H1 (cell line): ENCODE data around the gene RAPGEF5. TPM values are rescaled to one million over a fixed set of nuclear protein-coding genes. Genes with fewer than 3 reads are reported as not detected.

ENCODE experiments used
- CTCF ChIA-PET: fragments of 300-600 bp; sonication (Branson Sonifier 250); formaldehyde crosslinking; loops from one replicate; lab custom pipeline; 2021; ENCODE audit not compliant: partially characterized antibody; lab: Charles Lee
- POLR2A ChIA-PET: fragments of 300-600 bp; sonication (Branson Sonifier 250); formaldehyde crosslinking; loops from one replicate; lab custom pipeline; 2021; ENCODE audit warnings: inconsistent platforms; ENCODE audit not compliant: partially characterized antibody; lab: Charles Lee
- DNase-seq, 2 experiments: peaks; one replicate each; pipeline versions ENCODE4 v3.0.0 to v3.0.0-alpha.2; 2010 to 2022; ENCODE audit warnings: low spot score in 2 of 2, low read depth in 1 of 2, mixed read lengths in 1 of 2
- FAIRE-seq: peaks from 2 replicates; lab custom pipeline; 2011; peaks lifted over from hg19 to GRCh38; lab: Jason Lieb, UNC
- H2AFZ ChIP-seq: 2 replicates; pipeline ENCODE4 v1.8.1; 2012; ENCODE audit warnings: low read length, inconsistent platforms
- H2AK5ac ChIP-seq: 2 replicates; pipeline ENCODE4 v1.6.1; 2013; ENCODE audit warnings: low read depth, low read length
- H2BK120ac ChIP-seq: replicated peaks from 2 replicates; pipeline ENCODE3; 2013; ENCODE audit warnings: low read depth, low read length, inconsistent platforms
- H2BK12ac ChIP-seq: 2 replicates; pipeline ENCODE4 v1.6.1; 2013; ENCODE audit warnings: low read depth, low read length
- H2BK15ac ChIP-seq: 2 replicates; pipeline ENCODE4 v1.6.1; 2013; ENCODE audit warnings: low read length
- H2BK20ac ChIP-seq: 2 replicates; pipeline ENCODE4 v1.6.1; 2013; ENCODE audit warnings: low read length
- H2BK5ac ChIP-seq: 2 replicates; pipeline ENCODE4 v1.6.1; 2013; ENCODE audit warnings: low read depth, low read length
- H3K14ac ChIP-seq: 2 replicates; pipeline ENCODE4 v1.6.1; 2013; ENCODE audit warnings: inconsistent platforms; ENCODE audit not compliant: insufficient read length
- H3K18ac ChIP-seq: 2 replicates; pipeline ENCODE4 v1.6.1; 2013; ENCODE audit warnings: low read length; ENCODE audit errors: extremely low read depth
- H3K23ac ChIP-seq: 2 replicates; pipeline ENCODE4 v1.6.1; 2013; ENCODE audit warnings: inconsistent platforms; ENCODE audit not compliant: insufficient read length
- H3K23me2 ChIP-seq: 2 replicates; pipeline ENCODE4 v1.6.1; 2013; ENCODE audit warnings: low read depth, low read length
- H3K27ac ChIP-seq: 2 replicates; pipeline ENCODE4 v1.6.1; 2011; ENCODE audit warnings: low read depth, low read length, inconsistent platforms
- H3K27me3 ChIP-seq, 4 experiments: replicated peaks in 1 of 4; 1 replicate in 1 of 4; 2 replicates in 3 of 4; pipeline versions ENCODE4 v1.6.1 to v1.8.1; 2011 to 2013; ENCODE audit warnings: low read length in 3 of 4, mild to moderate bottlenecking in 3 of 4, inconsistent platforms in 2 of 4, mixed read lengths in 2 of 4, moderate library complexity in 1 of 4; ENCODE audit not compliant: control insufficient read depth in 3 of 4, insufficient read depth in 3 of 4; ENCODE audit errors: extremely low read depth in 1 of 4
- H3K36me3 ChIP-seq, 4 experiments: 2 replicates each; pipeline versions ENCODE4 v1.6.1 to v1.8.1; 2011 to 2013; ENCODE audit warnings: mild to moderate bottlenecking in 4 of 4, low read length in 3 of 4, moderate library complexity in 2 of 4, control low read depth in 1 of 4, inconsistent platforms in 1 of 4; ENCODE audit not compliant: insufficient read depth in 4 of 4, control insufficient read depth in 2 of 4
- H3K4ac ChIP-seq: replicated peaks from 2 replicates; pipeline ENCODE3; 2013; ENCODE audit warnings: low read length, low read depth, mixed read lengths, inconsistent platforms; ENCODE audit not compliant: insufficient read length
- H3K4me1 ChIP-seq, 4 experiments: replicated peaks in 1 of 4; 1 replicate in 1 of 4; 2 replicates in 3 of 4; pipeline versions ENCODE4 v1.6.1 to v1.8.1; 2011 to 2013; ENCODE audit warnings: low read length in 3 of 4, inconsistent platforms in 2 of 4, mixed read lengths in 1 of 4; ENCODE audit not compliant: insufficient read depth in 4 of 4, control insufficient read depth in 3 of 4
- H3K4me2 ChIP-seq, 2 experiments: 2 replicates each; pipeline versions ENCODE4 v1.6.1 to v1.8.1; 2011 to 2013; ENCODE audit warnings: low read depth in 2 of 2, low read length in 2 of 2, control low read depth in 1 of 2, inconsistent platforms in 1 of 2, mild to moderate bottlenecking in 1 of 2; ENCODE audit not compliant: insufficient read depth in 1 of 2
- H3K4me3 ChIP-seq, 4 experiments: fragments of 200-600, 300-600 bp in 1 of 4; sonication (generic), shearing (Covaris generic), sonication (Bioruptor Twin) in 1 of 4; 2 replicates each; pipeline versions ENCODE4 v1.5.1 to v1.8.1; 2011 to 2016; ENCODE audit warnings: low read length in 4 of 4, low read depth in 3 of 4, control low read depth in 2 of 4, inconsistent platforms in 2 of 4, mild to moderate bottlenecking in 2 of 4, mixed read lengths in 1 of 4, moderate library complexity in 1 of 4; ENCODE audit not compliant: insufficient read depth in 2 of 4; ENCODE audit errors: extremely low read depth in 1 of 4
- H3K56ac ChIP-seq: replicated peaks from 2 replicates; pipeline ENCODE3; 2013; ENCODE audit warnings: low read depth, mild to moderate bottlenecking, mixed read lengths, low read length, inconsistent platforms; ENCODE audit not compliant: insufficient read length
- H3K79me1 ChIP-seq: 2 replicates; pipeline ENCODE4 v1.6.1; 2013; ENCODE audit warnings: low read depth, low read length, control low read depth
- H3K79me2 ChIP-seq, 2 experiments: 2 replicates each; pipeline versions ENCODE4 v1.6.1 to v1.8.1; 2012 to 2013; ENCODE audit warnings: low read length in 2 of 2, mild to moderate bottlenecking in 2 of 2, inconsistent platforms in 1 of 2; ENCODE audit not compliant: insufficient read depth in 2 of 2, control insufficient read depth in 1 of 2
- H3K9ac ChIP-seq, 4 experiments: replicated peaks in 1 of 4; 1 replicate in 1 of 4; 2 replicates in 3 of 4; pipeline versions ENCODE4 v1.6.1 to v1.8.1; 2011 to 2013; ENCODE audit warnings: low read depth in 3 of 4, low read length in 3 of 4, control low read depth in 2 of 4, mild to moderate bottlenecking in 2 of 4, moderate library complexity in 2 of 4, inconsistent platforms in 1 of 4; ENCODE audit errors: extremely low read depth in 1 of 4
- H3K9me3 ChIP-seq, 2 experiments: 2 replicates each; pipeline versions ENCODE4 v1.6.1 to v1.8.1; 2012 to 2013; ENCODE audit warnings: mild to moderate bottlenecking in 2 of 2, moderate library complexity in 2 of 2, control low read depth in 1 of 2, inconsistent platforms in 1 of 2, low read depth in 1 of 2, low read length in 1 of 2, mixed read lengths in 1 of 2; ENCODE audit not compliant: insufficient read depth in 2 of 2
- H4K20me1 ChIP-seq, 2 experiments: replicated peaks in 1 of 2; 2 replicates each; pipeline versions ENCODE3 to v1.8.1; 2011 to 2013; ENCODE audit warnings: inconsistent platforms in 2 of 2, low read length in 2 of 2, mild to moderate bottlenecking in 1 of 2; ENCODE audit not compliant: insufficient read depth in 2 of 2, control insufficient read depth in 1 of 2
- H4K5ac ChIP-seq: 2 replicates; pipeline ENCODE4 v1.6.1; 2013; ENCODE audit warnings: low read length, low read depth, mixed read lengths, inconsistent platforms; ENCODE audit not compliant: insufficient read length
- H4K8ac ChIP-seq: 2 replicates; pipeline ENCODE4 v1.8.0; 2013; ENCODE audit warnings: mild to moderate bottlenecking, moderate library complexity, low read length, inconsistent platforms; ENCODE audit not compliant: insufficient read depth; ENCODE audit errors: extremely low read depth
- H4K91ac ChIP-seq: replicated peaks from 2 replicates; pipeline ENCODE3; 2013; ENCODE audit warnings: low read length, mixed read lengths, inconsistent platforms; ENCODE audit not compliant: insufficient read length
- ASH2L ChIP-seq: fragments of 200-600, 300-600 bp; sonication (generic); IDR thresholded peaks from one replicate; pipeline ENCODE4 v1.7.1; 2017; ENCODE audit warnings: low read length
- MAFK ChIP-seq: IDR thresholded peaks from 2 replicates; pipeline ENCODE4 v1.6.1; 2012; ENCODE audit warnings: low read depth, mild to moderate bottlenecking, improper control_type of control experiment, low read length
- NRF1 ChIP-seq: IDR thresholded peaks from 2 replicates; pipeline ENCODE4 v1.6.1; 2011; ENCODE audit warnings: mild to moderate bottlenecking, low read depth, low read length, improper control_type of control experiment
- WGBS, 2 experiments: shearing (Covaris generic) in 1 of 2; methylation state at CpG; one replicate each; pipeline versions ENCODE4 v1.1.6 to v1.1.7; 2013 to 2015; ENCODE audit warnings: low lambda C conversion rate in 2 of 2, mixed read lengths in 2 of 2, inconsistent platforms in 1 of 2, low coverage in 1 of 2, missing lambda C conversion rate in 1 of 2; ENCODE audit not compliant: insufficient replicate concordance in 2 of 2, insufficient coverage in 1 of 2, insufficient read length in 1 of 2; ENCODE audit errors: extremely low coverage in 1 of 2, missing lambda C conversion rate in 1 of 2; 5-methylcytosine and 5-hydroxymethylcytosine counted together
- polyA plus RNA-seq, 7 experiments: library from polyadenylated mRNA; depleted of rRNA in 3 of 7; stranded (reverse) in 5 of 7; unstranded in 2 of 7; fragments of >200 nt in 5 of 7; fragments of 200-250 nt in 2 of 7; gene quantifications; 1 replicate in 5 of 7; 2 replicates in 1 of 7; 4 replicates in 1 of 7; pipeline versions ENCODE4 v1.2.1 to v1.2.3, GENCODE V29; 2011 to 2013; ENCODE audit warnings: missing spikeins in 2 of 7, mixed read lengths in 2 of 7
- total RNA-seq: library from RNA; stranded (reverse); fragmentation: NEBNext Ultra II Directional; extraction: Animal tissue kit (Norgen Biotek cat#: 25700); gene quantifications from 2 replicates; pipeline ENCODE4 v1.2.1, GENCODE V29; 2021

The RAPGEF5 gene
- total and polyA plus RNA-seq, 2 of the 8 experiments (the other 6 are each of a cell fraction or from before 2014, with no cell fraction given) = 4.4 to 22.9 TPM

DNA sequence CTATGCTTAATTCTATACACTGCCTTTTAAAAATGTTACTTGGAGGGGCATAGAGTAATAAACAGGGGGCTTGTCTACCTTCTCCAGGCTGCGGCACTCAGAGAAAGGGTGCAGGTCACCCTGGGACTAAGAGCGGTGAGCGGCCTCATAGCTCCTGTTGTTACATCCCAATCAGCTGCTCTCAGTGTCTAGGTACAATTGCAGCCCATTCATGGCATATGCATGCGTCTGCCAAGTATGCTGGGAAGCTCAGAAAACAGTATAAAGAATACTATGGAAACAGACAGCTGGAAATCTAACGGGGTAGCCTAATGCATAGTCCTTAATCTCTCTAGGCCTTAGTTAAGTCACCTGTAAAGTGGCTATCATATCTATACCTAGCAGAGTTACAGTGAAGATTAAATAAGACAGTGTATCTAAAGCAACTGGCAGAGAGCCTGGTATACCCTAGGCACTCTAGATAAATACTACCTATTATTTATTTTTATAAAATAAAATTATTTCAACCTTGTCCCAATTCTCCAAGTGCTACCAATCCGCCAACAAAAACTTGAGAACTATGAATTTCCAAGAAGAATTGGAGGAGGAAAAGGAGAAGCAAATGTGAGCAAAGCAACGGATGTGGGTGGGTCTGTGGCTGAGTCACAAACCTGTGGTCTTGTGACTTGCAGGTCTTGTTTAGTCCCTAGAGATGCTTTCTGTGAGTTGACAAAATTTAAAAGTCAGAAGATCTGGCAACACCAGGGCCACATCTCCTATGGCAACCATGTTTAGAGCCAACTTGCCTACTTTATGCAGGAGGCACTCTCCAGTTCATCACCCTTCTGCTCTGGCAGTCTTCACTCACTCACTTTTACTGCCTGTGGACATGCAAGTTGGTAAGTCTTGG is 183.0 kb downstream of the RAPGEF5 start:
- Histone ChIP-seq H2BK120ac (no peak overlapping the region), H3K79me2 (no peaks in the 10 kb centered on the region), H3K4ac (no peak overlapping the region), H3K9ac (no peak overlapping the region), H3K23ac (no peak overlapping the region), H3K27me3 (no peaks in the 10 kb centered on the region), H4K8ac (no peak overlapping the region), H3K36me3 (peaks cover 0 to 9% (median 0%) of the 10 kb centered on the region in 4 experiments; a peak in 2 of 8 replicates), H2BK15ac (no peak overlapping the region), H3K27ac (no peak overlapping the region), H3K56ac (no peak overlapping the region), H3K23me2 (no peaks in the 10 kb centered on the region), H2AFZ (no peak overlapping the region), H3K79me1 (no peaks in the 10 kb centered on the region), H3K14ac (no peak overlapping the region), H4K20me1 (no peaks in the 10 kb centered on the region), H3K4me2 (no peak overlapping the region), H2BK12ac (no peak overlapping the region), H4K91ac (no peak overlapping the region), H4K5ac (no peak overlapping the region), H3K18ac (no peak overlapping the region), H2BK5ac (no peak overlapping the region), H3K4me1 (peaks cover 0 to 5% (median 0%) of the 10 kb centered on the region in 4 experiments; a peak in 1 of 7 replicates), H2AK5ac (no peak overlapping the region), H3K9me3 (no peaks in the 10 kb centered on the region), H3K4me3 (no peak overlapping the region), H2BK20ac (no peak overlapping the region)
- DNase-seq (no peak), FAIRE-seq (no peak)
- CTCF ChIA-PET = interaction anchor here (1.4 to 1.9 kb wide), 2 partner anchors 64 to 279 kb away, joined by 4 to 5 read pairs; no protein-coding TSS in a partner anchor
- POLR2A ChIA-PET = no interaction called here
- no peak for TF ChIP-seq MAFK
- no peak for TF ChIP-seq NRF1
- TF ChIP-seq ASH2L = no peak
- 90% methylated on average over 7 of the region's 7 CpGs; no CpG with 5 or more reads in 1 of the 2 experiments for WGBS, 2 experiments
